Activated CD8-positive, alpha-beta memory T cell treated with anti-CD3 and anti-CD28 coated beads, Interleukin-2, amount 50 U/mL, for 48 hours (primary cell): ENCODE results near the gene LACTB.
"Not testable (repeated sequence)": the region's sequence is repeated elsewhere in the genome, so short reads cannot be mapped to it uniquely, and the experiment has no call there.

Experiments used
- DNase-seq: peaks from one replicate; pipeline ENCODE4 v3.0.0-alpha.2; 2020

The LACTB gene

GRCh38 chr15:63090472-63090871 lies 31.2 kb upstream of the LACTB start:
- no peak for DNase-seq

GRCh38 chr15:63090887-63091286 lies 30.8 kb upstream of the LACTB start:
- DNase-seq, result no peak

- no peak for DNase-seq
Observed at GRCh38 chr15:63091679-63092446, 29.8 kb upstream of the LACTB start.

DNA sequence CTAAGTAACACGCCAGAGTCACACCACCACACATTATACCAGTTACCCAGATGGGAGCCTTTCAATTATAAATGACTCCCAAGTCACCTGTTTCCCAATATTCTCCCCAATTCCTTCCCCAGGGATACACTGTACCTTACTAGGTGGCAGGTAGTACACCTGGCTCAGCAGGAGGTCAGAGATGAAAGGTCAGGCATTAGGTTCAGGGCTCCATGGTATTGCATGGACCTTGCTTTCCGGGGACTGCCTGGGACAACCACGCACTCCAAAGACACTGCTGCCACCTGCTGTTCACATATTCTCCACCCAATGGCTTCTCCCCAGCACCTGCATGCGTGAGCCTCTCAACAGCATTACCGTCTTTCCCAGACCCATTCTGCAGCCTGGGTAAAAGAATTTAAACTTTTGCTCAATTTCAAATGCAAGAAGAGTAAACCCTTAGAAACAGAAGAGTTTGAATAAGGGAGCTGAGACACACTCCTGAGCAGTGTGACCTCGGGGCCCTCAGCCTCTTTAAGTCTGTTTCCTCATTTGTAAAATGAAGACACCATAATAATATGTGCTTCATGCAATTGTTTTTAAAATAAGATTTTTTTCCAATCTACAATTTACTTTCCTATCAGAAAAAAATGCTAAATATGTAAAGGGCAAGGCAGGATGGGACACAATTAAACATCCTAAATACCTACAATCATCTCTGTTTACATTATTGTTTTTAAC lies 28.0 kb upstream of the LACTB start:
- DNase-seq, result peak; percentile 82

- DNase-seq, result no peak
Observed at GRCh38 chr15:63094495-63094931, 27.1 kb upstream of the LACTB start.

GRCh38 chr15:63096178-63096577 lies 25.5 kb upstream of the LACTB start:
- DNase-seq, result no peak

DNA sequence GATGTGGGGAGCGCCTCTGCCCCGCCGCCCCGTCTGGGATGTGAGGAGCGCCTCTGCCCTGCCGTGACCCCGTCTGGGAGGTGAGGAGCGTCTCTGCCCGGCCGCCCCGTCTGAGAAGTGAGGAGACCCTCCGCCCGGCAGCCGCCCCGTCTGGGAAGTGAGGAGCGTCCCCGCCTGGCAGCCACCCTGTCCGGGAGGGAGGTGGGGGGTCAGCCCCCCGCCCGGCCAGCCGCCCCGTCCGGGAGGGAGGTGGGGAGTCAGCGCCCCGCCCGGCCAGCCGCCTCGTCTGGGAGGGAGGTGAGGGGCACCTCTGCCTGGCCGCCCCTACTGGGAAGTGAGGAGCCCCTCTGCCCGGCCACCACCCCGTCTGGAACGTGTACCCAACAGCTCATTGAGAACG lies 22.8 kb upstream of the LACTB start:
- DNase-seq, result not testable (repeated sequence)

- DNase-seq, result not testable (repeated sequence)
Observed at GRCh38 chr15:63099581-63099980, 22.1 kb upstream of the LACTB start.

DNA sequence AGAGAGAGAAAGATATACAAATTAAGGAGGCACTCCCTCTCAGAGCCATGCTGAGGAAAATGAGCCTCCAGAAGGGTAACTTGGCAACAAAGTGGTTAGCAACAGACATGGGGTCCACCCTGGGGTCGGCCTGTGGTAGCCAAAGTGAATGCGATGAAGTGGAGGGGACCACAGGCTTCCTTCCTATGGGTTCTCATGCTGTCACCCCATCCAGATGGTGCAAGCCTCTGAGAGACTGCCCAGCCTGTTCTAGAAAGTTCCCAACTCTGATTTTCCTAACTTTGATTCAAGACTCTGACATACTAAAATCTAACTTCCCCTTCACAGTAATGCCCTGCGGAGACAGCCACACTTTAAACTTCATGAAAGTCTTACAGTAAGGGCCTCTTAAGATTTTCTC lies 18.2 kb upstream of the LACTB start:
- DNase-seq, result no peak

GRCh38 chr15:63104727-63105126 lies 16.9 kb upstream of the LACTB start:
- no peak for DNase-seq

- DNase-seq, result not testable (repeated sequence)
Observed at GRCh38 chr15:63105354-63105753, 16.3 kb upstream of the LACTB start.

- no peak for DNase-seq
Observed at GRCh38 chr15:63107895-63108546, 13.6 kb upstream of the LACTB start.

DNA sequence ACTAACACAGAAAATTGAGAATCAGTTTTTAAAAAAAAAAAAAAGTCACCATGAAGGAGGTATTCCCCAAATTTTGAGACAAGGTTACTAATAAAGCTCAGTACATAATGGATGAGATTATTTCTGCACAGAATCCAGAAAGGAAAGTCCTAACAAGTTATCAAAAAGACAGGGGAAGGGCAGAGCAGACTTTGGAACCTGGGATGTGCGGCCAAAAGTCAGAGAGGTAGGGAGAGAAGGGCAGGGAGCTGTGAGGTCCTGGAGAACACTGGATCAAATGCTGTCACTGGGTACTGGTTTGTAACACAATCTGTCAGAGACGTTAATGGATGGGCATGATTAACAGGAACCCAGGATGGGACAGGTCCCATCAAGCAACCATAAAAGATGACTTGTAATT lies 12.2 kb upstream of the LACTB start:
- no peak for DNase-seq

GRCh38 chr15:63109920-63110319 lies 11.7 kb upstream of the LACTB start:
- no peak for DNase-seq

- DNase-seq, result no peak
Observed at GRCh38 chr15:63110428-63111026, 11.1 kb upstream of the LACTB start.

DNA sequence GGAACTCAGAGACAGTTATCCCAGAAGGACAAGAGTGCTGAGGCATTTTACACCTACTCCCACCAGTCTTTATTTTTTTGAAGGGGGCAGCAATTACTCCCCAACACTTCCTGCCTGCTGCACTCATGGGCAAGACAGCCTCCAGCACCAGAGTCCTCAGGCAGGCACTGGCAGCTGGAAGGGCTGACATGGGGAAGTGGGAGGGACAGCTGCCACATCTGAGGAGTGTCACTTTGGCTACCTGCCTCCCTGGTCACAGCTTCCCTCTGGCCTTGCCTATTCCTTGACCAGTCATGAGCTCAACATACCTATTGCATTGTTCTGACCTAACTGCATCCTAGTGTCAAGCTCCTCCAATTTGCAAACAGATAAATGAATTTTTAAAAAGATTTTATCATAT lies 10.2 kb upstream of the LACTB start:
- no peak for DNase-seq

DNA sequence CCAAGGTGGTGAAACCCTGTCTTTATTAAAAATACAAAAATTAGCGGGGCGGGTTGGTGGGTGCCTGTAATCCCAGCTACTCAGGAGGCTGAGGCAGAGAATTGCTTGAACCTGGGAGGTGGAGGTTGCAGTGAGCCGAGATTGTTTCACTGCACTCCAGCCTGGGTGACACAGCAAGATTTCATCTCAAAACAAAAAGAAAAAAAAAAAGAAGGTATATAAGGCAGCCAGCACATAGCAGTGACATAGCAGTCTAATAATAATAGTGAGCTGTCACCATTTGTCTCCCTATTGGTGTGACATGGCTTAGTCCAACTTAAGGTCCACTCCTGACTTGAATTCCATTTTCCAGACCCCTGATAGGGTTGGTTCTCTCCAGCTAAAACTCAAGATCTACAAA lies 8.8 kb upstream of the LACTB start:
- no peak for DNase-seq

GRCh38 chr15:63114465-63114864 lies 7.2 kb upstream of the LACTB start:
- DNase-seq, result no peak

DNA sequence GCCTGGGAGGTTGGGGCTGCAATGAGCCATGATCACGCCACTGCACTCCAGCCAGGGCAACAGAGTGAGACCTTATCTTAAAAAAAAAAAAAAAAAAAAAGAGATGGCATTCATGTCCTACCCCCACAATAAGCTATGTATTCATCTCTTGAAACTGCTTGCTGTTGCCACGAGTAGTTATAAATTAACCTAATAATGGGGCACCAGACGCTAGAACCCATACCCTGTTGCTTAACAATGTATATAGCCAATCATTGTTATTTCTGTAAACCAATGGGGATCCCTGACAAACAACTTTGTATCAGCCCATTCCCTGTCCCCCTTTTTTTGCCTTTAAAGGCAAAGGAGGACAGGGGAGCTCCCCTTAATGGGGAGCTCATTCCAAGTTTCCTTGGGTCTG lies 2.8 kb upstream of the LACTB start:
- DNase-seq, result no peak

DNA sequence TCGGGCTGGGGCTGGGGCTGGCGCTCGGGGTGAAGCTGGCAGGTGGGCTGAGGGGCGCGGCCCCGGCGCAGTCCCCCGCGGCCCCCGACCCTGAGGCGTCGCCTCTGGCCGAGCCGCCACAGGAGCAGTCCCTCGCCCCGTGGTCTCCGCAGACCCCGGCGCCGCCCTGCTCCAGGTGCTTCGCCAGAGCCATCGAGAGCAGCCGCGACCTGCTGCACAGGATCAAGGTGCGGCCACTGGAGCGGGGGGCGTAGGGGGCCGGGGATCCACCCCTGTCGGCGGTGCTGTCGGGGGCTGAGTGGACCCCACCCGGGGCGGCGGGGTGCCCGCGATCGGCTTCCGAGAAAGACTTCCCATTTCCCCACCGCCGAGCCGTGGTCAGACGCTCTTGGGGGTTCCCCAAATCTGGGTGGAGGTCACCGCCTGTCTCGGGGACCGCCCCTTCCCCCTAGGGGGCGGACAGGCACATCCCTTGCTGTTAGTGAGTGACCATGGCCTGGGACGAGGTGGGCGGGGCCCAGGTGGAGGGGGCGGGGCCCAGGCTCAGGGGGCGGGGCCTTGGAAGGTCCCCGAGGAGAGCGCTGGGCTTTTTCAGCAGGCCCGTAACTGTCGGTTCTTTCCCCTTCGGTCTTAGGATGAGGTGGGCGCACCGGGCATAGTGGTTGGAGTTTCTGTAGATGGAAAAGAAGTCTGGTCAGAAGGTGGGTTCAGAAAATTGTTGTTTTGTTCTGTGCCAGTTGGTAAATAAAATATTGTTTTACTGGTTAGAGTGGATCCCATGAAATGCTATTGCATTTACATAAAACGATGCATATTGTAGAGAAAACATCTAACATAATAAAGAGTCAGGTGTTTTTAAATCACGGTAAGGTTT lies 578 bp downstream of the LACTB start:
- DNase-seq, result peak; percentile 82

GRCh38 chr15:63124506-63124905 lies 2.8 kb downstream of the LACTB start:
- DNase-seq, result no peak

GRCh38 chr15:63126726-63127125 lies 5.1 kb downstream of the LACTB start:
- DNase-seq, result no peak

GRCh38 chr15:63133786-63134185 lies 12.1 kb downstream of the LACTB start:
- DNase-seq, result no peak
